ENCODE data around the gene ITGAL. TPM values are rescaled to one million over a fixed set of nuclear protein-coding genes. Genes with fewer than 3 reads are reported as not detected.

Gene ITGAL
- total RNA-seq, 1 donor from 2014 or later: not detected

DNA sequence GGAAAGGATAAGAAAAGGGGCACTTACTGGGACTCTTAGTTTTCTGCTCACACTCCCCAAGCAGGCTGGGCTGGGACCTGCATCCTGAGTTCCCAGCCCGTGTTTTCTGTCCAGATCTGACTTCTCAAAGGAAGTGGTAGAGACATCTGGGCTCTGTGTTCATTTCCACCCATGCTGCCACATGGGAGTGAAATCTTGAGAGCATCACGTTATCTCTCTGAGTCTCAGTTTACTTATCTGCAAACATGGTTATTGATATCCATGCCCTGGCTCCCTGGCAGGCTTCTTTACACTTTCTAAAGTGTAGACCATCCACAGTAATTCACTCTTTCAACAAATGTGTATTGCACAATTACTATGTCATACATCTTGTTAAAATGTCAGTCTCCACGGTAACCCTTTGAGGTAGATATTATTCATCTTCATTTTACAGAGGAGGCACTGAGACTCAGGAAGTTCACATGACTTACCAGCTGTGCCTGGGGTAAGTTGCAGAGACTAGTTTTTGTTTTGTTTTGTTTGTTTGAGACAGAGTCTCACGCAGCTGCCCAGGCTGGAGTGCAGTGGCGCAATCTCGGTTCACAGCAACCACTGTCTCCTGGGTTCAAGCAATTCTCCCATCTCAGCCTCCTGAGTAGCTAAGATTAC lies 95.6 kb downstream of the ITGAL start:
- no peaks in the 10 kb centered on the region for H3K27me3 Mint-ChIP-seq (ENCODE audit: low read depth)
- H3K4me3 Mint-ChIP-seq (ENCODE audit: unreplicated experiment): no peak overlapping the region
- H3K27ac Mint-ChIP-seq (ENCODE audit: unreplicated experiment): peak overlapping the region; percentile 32

DNA sequence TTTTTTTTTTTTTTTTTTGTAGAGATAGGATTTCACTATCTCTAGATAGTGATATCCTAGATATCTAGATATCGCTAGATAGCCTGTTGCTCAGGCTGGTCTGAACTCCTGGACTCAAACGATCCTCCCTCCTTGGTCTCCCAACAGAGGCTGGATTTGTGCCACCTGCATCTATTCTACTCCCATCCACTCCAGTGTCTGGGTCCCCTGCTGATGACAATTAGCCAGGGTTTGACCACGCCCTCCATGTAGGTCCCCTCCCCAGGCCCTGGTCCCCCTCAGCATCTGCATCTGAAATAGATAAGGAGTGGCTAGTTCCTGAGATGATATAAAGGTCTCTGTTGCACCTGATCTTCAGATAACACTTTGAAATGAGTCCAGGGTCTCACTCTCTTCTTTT lies 96.7 kb downstream of the ITGAL start:
- no peak for DNase-seq (ENCODE audit: low spot score)
- Mint-ChIP-seq H3K36me3 (ENCODE audit: low read depth) (no peaks in the 10 kb centered on the region), H3K4me1 (ENCODE audit: low read depth) (peaks cover 18% of the 10 kb centered on the region), H3K9me3 (ENCODE audit: low read depth) (no peaks in the 10 kb centered on the region), H3K27ac (ENCODE audit: unreplicated experiment) (no peak overlapping the region), H3K27me3 (ENCODE audit: low read depth) (no peaks in the 10 kb centered on the region), H3K4me3 (ENCODE audit: unreplicated experiment) (no peak overlapping the region)
- TF ChIP-seq, protein P1, sequence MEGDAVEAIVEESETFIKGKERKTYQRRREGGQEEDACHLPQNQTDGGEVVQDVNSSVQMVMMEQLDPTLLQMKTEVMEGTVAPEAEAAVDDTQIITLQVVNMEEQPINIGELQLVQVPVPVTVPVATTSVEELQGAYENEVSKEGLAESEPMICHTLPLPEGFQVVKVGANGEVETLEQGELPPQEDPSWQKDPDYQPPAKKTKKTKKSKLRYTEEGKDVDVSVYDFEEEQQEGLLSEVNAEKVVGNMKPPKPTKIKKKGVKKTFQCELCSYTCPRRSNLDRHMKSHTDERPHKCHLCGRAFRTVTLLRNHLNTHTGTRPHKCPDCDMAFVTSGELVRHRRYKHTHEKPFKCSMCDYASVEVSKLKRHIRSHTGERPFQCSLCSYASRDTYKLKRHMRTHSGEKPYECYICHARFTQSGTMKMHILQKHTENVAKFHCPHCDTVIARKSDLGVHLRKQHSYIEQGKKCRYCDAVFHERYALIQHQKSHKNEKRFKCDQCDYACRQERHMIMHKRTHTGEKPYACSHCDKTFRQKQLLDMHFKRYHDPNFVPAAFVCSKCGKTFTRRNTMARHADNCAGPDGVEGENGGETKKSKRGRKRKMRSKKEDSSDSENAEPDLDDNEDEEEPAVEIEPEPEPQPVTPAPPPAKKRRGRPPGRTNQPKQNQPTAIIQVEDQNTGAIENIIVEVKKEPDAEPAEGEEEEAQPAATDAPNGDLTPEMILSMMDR (IDR thresholded peaks at IDR 0.05): no peak

More for the DNA sequence above, 95.6 kb downstream of the ITGAL start:
- H3K4me1 Mint-ChIP-seq (ENCODE audit: low read depth): peaks cover 16% of the 10 kb centered on the region
- TF ChIP-seq, protein P1 (IDR thresholded peaks at IDR 0.05): no peak
- no peak for DNase-seq (ENCODE audit: low spot score)
- H3K9me3 Mint-ChIP-seq (ENCODE audit: low read depth): no peaks in the 10 kb centered on the region
- no peaks in the 10 kb centered on the region for H3K36me3 Mint-ChIP-seq (ENCODE audit: low read depth)

DNA sequence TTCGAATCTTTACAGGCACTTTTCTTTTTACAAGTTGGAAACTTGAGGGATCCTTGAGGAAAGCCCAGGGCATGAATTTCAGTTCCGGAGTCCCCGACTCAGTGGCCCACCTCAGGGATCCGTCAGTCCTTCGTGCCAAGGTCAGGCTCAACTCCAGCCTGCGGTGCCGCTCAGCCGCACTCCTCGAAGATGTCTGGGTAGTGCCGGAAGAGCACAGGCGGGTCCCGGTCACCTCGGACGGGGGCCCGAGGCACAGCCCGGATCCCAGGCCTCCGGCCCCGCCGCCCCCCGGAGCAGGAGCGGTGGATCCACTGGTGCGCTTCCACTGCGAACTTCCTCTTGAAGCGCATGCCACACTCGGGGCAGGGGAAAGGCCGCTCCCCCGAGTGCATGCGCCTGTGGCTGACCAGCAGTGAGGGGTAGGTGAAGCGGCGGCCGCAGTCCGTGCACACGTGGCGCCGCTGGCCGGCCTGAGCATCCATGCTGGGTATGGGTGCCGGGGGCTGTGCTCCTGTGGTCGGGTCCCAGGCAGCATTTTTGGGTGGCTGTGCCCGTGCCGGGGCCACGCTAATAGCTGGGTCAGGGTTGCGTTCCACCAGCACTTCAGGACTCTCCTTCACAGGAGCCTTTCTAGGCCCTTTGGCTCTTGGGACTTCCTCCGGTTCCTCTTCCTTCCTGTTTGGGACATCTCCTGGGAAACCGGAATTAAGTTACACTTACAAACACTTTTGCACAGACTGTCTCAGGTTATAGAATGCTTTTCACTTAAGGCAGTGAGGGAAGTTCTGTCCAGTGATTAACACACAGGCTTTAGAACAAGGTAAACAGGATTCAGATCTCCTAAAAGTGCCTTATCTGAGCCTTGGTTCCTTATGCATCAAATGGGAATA lies 97.4 kb downstream of the ITGAL start:
- Mint-ChIP-seq H3K9me3 (ENCODE audit: low read depth) (no peaks in the 10 kb centered on the region), H3K27ac (ENCODE audit: unreplicated experiment) (no peak overlapping the region), H3K4me1 (ENCODE audit: low read depth) (peaks cover 18% of the 10 kb centered on the region), H3K36me3 (ENCODE audit: low read depth) (no peaks in the 10 kb centered on the region), H3K27me3 (ENCODE audit: low read depth) (no peaks in the 10 kb centered on the region), H3K4me3 (ENCODE audit: unreplicated experiment) (no peak overlapping the region)
- no peak for DNase-seq (ENCODE audit: low spot score)
- TF ChIP-seq, protein P1 (IDR thresholded peaks at IDR 0.05): no peak

DNA sequence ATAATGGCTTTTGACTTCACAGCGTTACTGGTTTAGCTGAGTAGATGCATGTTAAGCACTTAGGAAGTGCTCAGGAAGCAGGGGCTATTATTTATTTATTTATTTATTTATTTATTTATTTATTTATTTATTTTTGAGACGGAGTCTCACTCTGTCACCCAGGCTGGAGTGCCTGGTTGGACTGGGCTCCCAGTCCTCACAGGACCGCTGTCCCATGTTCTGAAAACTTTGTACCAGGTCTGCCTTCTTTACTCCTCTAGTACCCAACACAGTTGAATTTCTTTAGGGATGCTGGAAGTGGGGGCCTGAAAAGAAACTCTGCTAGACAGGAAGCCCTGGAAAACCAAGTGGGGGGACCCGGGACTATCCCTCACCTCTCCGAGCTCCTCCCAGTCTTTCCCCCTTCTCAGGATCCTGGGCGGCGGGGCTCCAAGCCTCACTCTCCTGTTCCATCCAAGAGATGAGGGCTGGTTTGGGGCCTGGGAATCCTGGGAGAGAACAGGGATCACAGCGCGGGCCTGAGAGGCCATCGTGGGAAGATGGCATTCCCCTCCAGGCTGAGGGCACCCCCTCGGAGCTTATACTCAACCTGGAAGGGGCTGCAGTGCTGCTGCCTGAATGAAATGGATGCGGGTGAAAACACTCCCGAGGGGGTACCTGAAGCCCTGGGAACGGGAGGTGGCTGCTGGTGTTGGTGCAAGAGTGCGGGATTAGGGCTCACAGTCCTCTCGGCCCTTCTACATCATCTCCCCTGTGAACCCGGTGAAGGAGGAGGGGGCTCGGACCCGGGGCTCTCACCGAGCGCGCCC lies 98.3 kb downstream of the ITGAL start:
- H3K36me3 Mint-ChIP-seq (ENCODE audit: low read depth): no peaks in the 10 kb centered on the region
- H3K4me1 Mint-ChIP-seq (ENCODE audit: low read depth): peaks cover 18% of the 10 kb centered on the region
- H3K27ac Mint-ChIP-seq (ENCODE audit: unreplicated experiment): peak overlapping the region; percentile 95
- TF ChIP-seq, protein P1 (IDR thresholded peaks at IDR 0.05): no peak
- no peak for DNase-seq (ENCODE audit: low spot score)
- peak overlapping the region; percentile 89 for H3K4me3 Mint-ChIP-seq (ENCODE audit: unreplicated experiment)
- no peaks in the 10 kb centered on the region for H3K27me3 Mint-ChIP-seq (ENCODE audit: low read depth)
- H3K9me3 Mint-ChIP-seq (ENCODE audit: low read depth): no peaks in the 10 kb centered on the region

Data from chondrocyte (in vitro differentiated cells).